GM23248 (cell line): ENCODE measurements around the gene HOXB3. TPM values are rescaled to one million over a fixed set of nuclear protein-coding genes. Genes with fewer than 3 reads are reported as not detected.

Experiments used
- DNase-seq: peaks from one replicate; pipeline ENCODE4 v3.0.0-alpha.2; 2015
- H2AFZ ChIP-seq: fragments of 200-600 bp; sonication (generic); 2 replicates; pipeline ENCODE4 v1.6.1; 2016; ENCODE audit warnings: antibody characterized with exemption
- H3F3A ChIP-seq: fragments of 200-600 bp; sonication (generic); 2 replicates; pipeline ENCODE4 v1.6.1; 2016; ENCODE audit warnings: mild to moderate bottlenecking, antibody characterized with exemption, mixed run types; ENCODE audit not compliant: insufficient read depth
- H3K27ac ChIP-seq: fragments of 200-600 bp; sonication (generic); 2 replicates; pipeline ENCODE4 v1.5.1; 2016; ENCODE audit warnings: mild to moderate bottlenecking
- H3K27me3 ChIP-seq: fragments of 200-600 bp; sonication (generic); replicated peaks from 2 replicates; pipeline ENCODE4 v1.6.1; 2016; ENCODE audit warnings: mild to moderate bottlenecking; ENCODE audit not compliant: insufficient read depth
- H3K36me3 ChIP-seq: fragments of 200-600 bp; sonication (generic); 2 replicates; pipeline ENCODE4 v1.6.1; 2016; ENCODE audit warnings: low read depth, mild to moderate bottlenecking
- H3K4me1 ChIP-seq: fragments of 200-600 bp; sonication (generic); 2 replicates; pipeline ENCODE4 v1.6.1; 2016; ENCODE audit warnings: mild to moderate bottlenecking; ENCODE audit not compliant: insufficient read depth
- H3K4me2 ChIP-seq: fragments of 200-600 bp; sonication (generic); one replicate; pipeline ENCODE4 v1.6.1; 2016; ENCODE audit warnings: mild to moderate bottlenecking; ENCODE audit not compliant: unreplicated experiment
- H3K4me3 ChIP-seq: fragments of 200-600 bp; sonication (generic); 2 replicates; pipeline ENCODE4 v1.5.1; 2016; ENCODE audit warnings: mild to moderate bottlenecking
- H3K79me2 ChIP-seq: fragments of 200-600 bp; sonication (generic); 2 replicates; pipeline ENCODE4 v1.6.1; 2016; ENCODE audit warnings: mild to moderate bottlenecking; ENCODE audit not compliant: insufficient read depth
- H3K9ac ChIP-seq: fragments of 200-600 bp; sonication (generic); 2 replicates; pipeline ENCODE4 v1.6.1; 2016; ENCODE audit warnings: mild to moderate bottlenecking
- H3K9me2 ChIP-seq: fragments of 200-600 bp; sonication (generic); 2 replicates; pipeline ENCODE4 v1.6.1; 2016; ENCODE audit warnings: mixed run types, mild to moderate bottlenecking, moderate library complexity; ENCODE audit not compliant: insufficient read depth
- H3K9me3 ChIP-seq: fragments of 200-600 bp; sonication (generic); one replicate; pipeline ENCODE4 v1.6.1; 2017; ENCODE audit warnings: low read depth
- H4K20me1 ChIP-seq: fragments of 200-600 bp; sonication (generic); 2 replicates; pipeline ENCODE4 v1.6.0; 2016; ENCODE audit not compliant: insufficient read depth
- EZH2 ChIP-seq: fragments of 200-600 bp; sonication (generic); IDR thresholded peaks from 2 replicates; pipeline ENCODE4 v1.6.1; 2018; ENCODE audit warnings: antibody characterized with exemption, mild to moderate bottlenecking; ENCODE audit not compliant: insufficient read depth, poor library complexity, severe bottlenecking
- EZH2phosphoT487 ChIP-seq: fragments of 200-600 bp; sonication (generic); IDR thresholded peaks from 2 replicates; pipeline ENCODE4 v1.6.1; 2018; ENCODE audit warnings: antibody characterized with exemption, moderate library complexity, mild to moderate bottlenecking, low read depth; ENCODE audit not compliant: insufficient read depth
- WGBS, 2 experiments: methylation state at CpG; one replicate each; pipeline ENCODE4 v1.1.6; 2015 to 2017; ENCODE audit warnings: low lambda C conversion rate in 2 of 2, low coverage in 1 of 2; ENCODE audit errors: missing lambda C conversion rate in 2 of 2; 5-methylcytosine and 5-hydroxymethylcytosine counted together
- in situ Hi-C: fragments of 300-500 bp; cut with MboI; formaldehyde crosslinking; loops from 2 replicates; pipeline ENCODE4 v1.15.0; 2020
- polyA plus RNA-seq: library from polyadenylated mRNA; unstranded; fragments of >200 nt; fragmentation: Nextera tagmentation; extraction: Ambion mirVana; gene quantifications from 2 replicates; pipeline ENCODE4 v1.2.1, GENCODE V29; 2016
- total RNA-seq: library from RNA; depleted of rRNA; stranded (reverse); fragments of >200 nt; shearing (Covaris generic); gene quantifications from 2 replicates; pipeline ENCODE4 v1.2.3, GENCODE V29; 2014

HOXB3 gene
- total and polyA plus RNA-seq, 2 experiments from 2014 or later, result 1.9 to 2.4 TPM

GRCh38 chr17:48527547-48527932 lies 62.5 kb downstream of the HOXB3 start:
- H3F3A ChIP-seq, result no peaks in the 10 kb centered on the region; the same call in 1 of the 2 replicates
- 84 to 88% methylated on average over 7 to 14 of the region's 14 CpGs for WGBS, 2 experiments
- no peaks in the 10 kb centered on the region for H3K79me2 ChIP-seq
- no peak for DNase-seq
- no peak overlapping the region for H3K4me3 ChIP-seq
- no peaks in the 10 kb centered on the region for H3K36me3 ChIP-seq
- H4K20me1 ChIP-seq, result no peaks in the 10 kb centered on the region
- TF ChIP-seq EZH2, result no peak
- no peak for TF ChIP-seq EZH2phosphoT487
- in situ Hi-C loops, result no loop called here
- H3K4me1 ChIP-seq, result no peaks in the 10 kb centered on the region
- H3K27me3 ChIP-seq, result peaks cover 5% of the 10 kb centered on the region; the same call in 1 of the 2 replicates
- no peak overlapping the region for H2AFZ ChIP-seq
- H3K4me2 ChIP-seq, result no peak overlapping the region
- no peak overlapping the region for H3K9ac ChIP-seq
- no peak overlapping the region for H3K27ac ChIP-seq
- H3K9me2 ChIP-seq, result no peaks in the 10 kb centered on the region
- no peaks in the 10 kb centered on the region for H3K9me3 ChIP-seq

DNA sequence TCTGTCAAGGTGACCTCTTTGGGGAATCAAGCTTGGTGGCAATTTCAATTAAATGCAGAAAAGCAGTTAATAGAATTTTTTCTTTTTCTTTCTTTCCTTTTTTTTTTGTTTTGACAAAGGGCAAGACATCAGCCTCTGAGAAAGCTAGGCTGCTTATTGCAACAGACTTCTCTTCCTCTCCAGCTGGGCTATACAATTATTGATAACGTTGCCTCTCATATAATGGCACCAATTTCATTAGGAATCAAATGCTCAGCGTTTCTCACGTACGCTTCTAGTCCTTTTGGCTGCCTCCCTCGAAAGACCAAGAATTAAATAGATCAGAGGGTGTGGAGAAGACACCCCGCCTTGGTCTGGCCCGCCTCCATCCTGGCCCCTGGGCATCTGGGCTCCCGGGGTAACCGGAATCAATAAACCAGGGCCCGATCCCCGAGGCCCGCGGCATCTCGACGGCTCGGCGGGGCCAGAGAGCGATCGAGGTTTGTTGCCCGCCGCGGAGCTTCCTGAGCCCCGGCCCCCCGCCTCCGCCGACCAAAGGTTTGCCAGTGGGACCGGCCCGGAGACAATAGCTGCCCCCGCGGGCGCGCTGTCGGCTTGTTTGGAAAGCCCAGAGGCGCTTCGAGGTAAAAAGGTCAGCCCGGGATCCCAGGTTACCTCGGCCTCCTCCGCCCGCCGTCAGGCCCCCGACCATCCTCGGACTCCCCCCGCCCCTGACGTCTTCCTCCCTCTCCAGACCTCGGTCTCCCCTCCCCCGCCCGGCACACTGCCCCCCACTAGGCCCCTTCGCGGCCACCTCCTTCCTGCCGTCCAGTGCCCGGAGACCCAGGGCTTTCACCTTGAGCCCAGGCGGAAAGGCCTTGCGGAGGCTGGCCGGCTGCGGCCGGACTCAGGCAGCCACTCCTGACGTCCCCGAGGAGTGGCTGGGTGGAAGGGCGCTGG lies 63.2 kb downstream of the HOXB3 start:
- Histone ChIP-seq H4K20me1 (no peaks in the 10 kb centered on the region), H3K9ac (no peak overlapping the region), H3K79me2 (no peaks in the 10 kb centered on the region), H3K4me3 (no peak overlapping the region), H3K27me3 (peaks cover 5% of the 10 kb centered on the region; the same call in 1 of the 2 replicates), H3K9me3 (no peaks in the 10 kb centered on the region), H3K27ac (no peak overlapping the region), H3K9me2 (no peaks in the 10 kb centered on the region), H3K4me1 (0 out of 2 replicates have a peak, but pooled peaks cover 3% of the 10 kb centered on the region), H3K4me2 (no peak overlapping the region), H3F3A (no peaks in the 10 kb centered on the region; the same call in 1 of the 2 replicates), H3K36me3 (no peaks in the 10 kb centered on the region), H2AFZ (peak overlapping the region; percentile 66)
- in situ Hi-C loops, result no loop called here
- TF ChIP-seq EZH2 (no peak), EZH2phosphoT487 (no peak)
- 39% methylated on average over 27 to 55 of the region's 59 CpGs for WGBS, 2 experiments
- no peak for DNase-seq

GRCh38 chr17:48523010-48523409 lies 67.0 kb downstream of the HOXB3 start:
- Histone ChIP-seq H3K4me3 (no peak overlapping the region), H2AFZ (no peak overlapping the region), H3K36me3 (no peaks in the 10 kb centered on the region), H3K9me2 (no peaks in the 10 kb centered on the region), H3K4me1 (0 out of 2 replicates have a peak, but pooled peaks cover 3% of the 10 kb centered on the region), H3K9ac (no peak overlapping the region), H3K4me2 (no peak overlapping the region), H3K79me2 (no peaks in the 10 kb centered on the region), H3K27me3 (peaks cover 5% of the 10 kb centered on the region; the same call in 1 of the 2 replicates), H3K27ac (no peak overlapping the region), H3K9me3 (no peaks in the 10 kb centered on the region), H3F3A (peaks cover 8% of the 10 kb centered on the region; the same call in 1 of the 2 replicates), H4K20me1 (no peaks in the 10 kb centered on the region)
- peak; percentile 41 for DNase-seq
- in situ Hi-C loops, result no loop called here
- 46 to 49% methylated on average over 6 of the region's 6 CpGs for whole genome bisulfite sequencing, 2 experiments
- TF ChIP-seq EZH2phosphoT487 (no peak), EZH2 (no peak)

- DNase-seq, result no peak
- Histone ChIP-seq H3K4me2 (no peak overlapping the region), H4K20me1 (no peaks in the 10 kb centered on the region), H3K9me2 (no peaks in the 10 kb centered on the region), H3K79me2 (no peaks in the 10 kb centered on the region), H3K36me3 (no peaks in the 10 kb centered on the region), H3K9me3 (no peaks in the 10 kb centered on the region), H3K9ac (no peak overlapping the region), H3K27ac (no peak overlapping the region), H3K4me3 (no peak overlapping the region), H3K27me3 (peaks cover 11% of the 10 kb centered on the region; the same call in 1 of the 2 replicates), H3F3A (peaks cover 8% of the 10 kb centered on the region; the same call in 1 of the 2 replicates), H2AFZ (no peak overlapping the region), H3K4me1 (0 out of 2 replicates have a peak, but pooled peaks cover 3% of the 10 kb centered on the region)
- in situ Hi-C loops, result no loop called here
- 53 to 60% methylated on average over 8 of the region's 8 CpGs for WGBS, 2 experiments
- TF ChIP-seq EZH2, result no peak
- TF ChIP-seq EZH2phosphoT487, result no peak
These were observed 67.9 kb downstream of the HOXB3 start for GRCh38 chr17:48522031-48522653.
